Measurements from ENCODE around the gene PXDN. TPM values are rescaled to one million over a fixed set of nuclear protein-coding genes. Genes with fewer than 3 reads are reported as not detected.
A peak's percentile ranks its signal among the peaks of the same experiment; 100 is the strongest.
"Not testable (repeated sequence)": the region's sequence is repeated elsewhere in the genome, so short reads cannot be mapped to it uniquely, and the experiment has no call there.

PXDN gene
- polyA plus RNA-seq, 3 donors, result 153 to 161 (median 158) TPM

GRCh38 chr2:1688161-1688560 lies 56.2 kb downstream of the PXDN start:
- DNase-seq (ENCODE audit: low read depth in 3 of 3, low spot score in 2 of 3), result no peak

GRCh38 chr2:1687254-1687653 lies 57.1 kb downstream of the PXDN start:
- no peak for DNase-seq (ENCODE audit: low read depth in 3 of 3, low spot score in 2 of 3)

- peak in 1 of 3 donors; percentile 36 for DNase-seq (ENCODE audit: low read depth in 3 of 3, low spot score in 2 of 3)
Measured at GRCh38 chr2:1686784-1687105, 57.6 kb downstream of the PXDN start.

- DNase-seq (ENCODE audit: low read depth in 3 of 3, low spot score in 2 of 3), result no peak
Measured at GRCh38 chr2:1685957-1686783, 58.1 kb downstream of the PXDN start.

- no peak for DNase-seq (ENCODE audit: low read depth in 3 of 3, low spot score in 2 of 3)
Measured at GRCh38 chr2:1685078-1685956, 59.0 kb downstream of the PXDN start.

GRCh38 chr2:1683297-1683696 lies 61.0 kb downstream of the PXDN start:
- no peak for DNase-seq (ENCODE audit: low read depth in 3 of 3, low spot score in 2 of 3)

GRCh38 chr2:1682181-1682440 lies 62.2 kb downstream of the PXDN start:
- no peak for DNase-seq (ENCODE audit: low read depth in 3 of 3, low spot score in 2 of 3)

GRCh38 chr2:1681323-1682180 lies 62.8 kb downstream of the PXDN start:
- no peak for DNase-seq (ENCODE audit: low read depth in 3 of 3, low spot score in 2 of 3)

- DNase-seq (ENCODE audit: low read depth in 3 of 3, low spot score in 2 of 3), result no peak
Measured at GRCh38 chr2:1681017-1681318, 63.3 kb downstream of the PXDN start.

- no peak for DNase-seq (ENCODE audit: low read depth in 3 of 3, low spot score in 2 of 3)
Measured at GRCh38 chr2:1680222-1681016, 63.9 kb downstream of the PXDN start.

GRCh38 chr2:1679488-1680039 lies 64.8 kb downstream of the PXDN start:
- not testable (repeated sequence) for DNase-seq (ENCODE audit: low read depth in 3 of 3, low spot score in 2 of 3)

GRCh38 chr2:1679065-1679464 lies 65.2 kb downstream of the PXDN start:
- DNase-seq (ENCODE audit: low read depth in 3 of 3, low spot score in 2 of 3), result not testable (repeated sequence)

GRCh38 chr2:1678609-1679008 lies 65.7 kb downstream of the PXDN start:
- no peak for DNase-seq (ENCODE audit: low read depth in 3 of 3, low spot score in 2 of 3)

- no peak for DNase-seq (ENCODE audit: low read depth in 3 of 3, low spot score in 2 of 3)
Measured at GRCh38 chr2:1677821-1678165, 66.5 kb downstream of the PXDN start.

GRCh38 chr2:1676913-1677820 lies 67.1 kb downstream of the PXDN start:
- no peak for DNase-seq (ENCODE audit: low read depth in 3 of 3, low spot score in 2 of 3)

GRCh38 chr2:1676091-1676912 lies 68.0 kb downstream of the PXDN start:
- no peak for DNase-seq (ENCODE audit: low read depth in 3 of 3, low spot score in 2 of 3)

GRCh38 chr2:1675633-1676032 lies 68.7 kb downstream of the PXDN start:
- DNase-seq (ENCODE audit: low read depth in 3 of 3, low spot score in 2 of 3), result no peak

GRCh38 chr2:1674766-1675397 lies 69.4 kb downstream of the PXDN start:
- no peak for DNase-seq (ENCODE audit: low read depth in 3 of 3, low spot score in 2 of 3)
